Adrenal gland (tissue), 12 donors: ENCODE results near the gene CYB5R3. TPM values are rescaled to one million over a fixed set of nuclear protein-coding genes. Genes with fewer than 3 reads are reported as not detected.

Experiments
- DNase-seq, 7 donors: peaks; one replicate each; pipeline ENCODE4 v3.0.0-alpha.2; 2019 to 2020
- H3K27ac ChIP-seq, 5 donors: fragments of 200-600 bp; sonication (generic) in 4 of 5; 1 replicate in 3 of 5; 2 replicates in 2 of 5; pipeline versions ENCODE4 v1.5.1 to v1.8.0; 2016 to 2020; ENCODE audit warnings: mild to moderate bottlenecking in 1 of 5
- H3K27me3 ChIP-seq: fragments of 200-600 bp; 2 replicates; pipeline ENCODE4 v1.8.0; 2021
- H3K36me3 ChIP-seq, 2 donors: fragments of 200-600 bp; replicated peaks in 1 of 2; 1 replicate in 1 of 2; 2 replicates in 1 of 2; pipeline versions ENCODE4 v1.5.1 to v1.8.0; 2018 to 2022
- H3K4me1 ChIP-seq, 2 donors: fragments of 200-600 bp; replicated peaks in 1 of 2; 1 replicate in 1 of 2; 2 replicates in 1 of 2; pipeline versions ENCODE4 v1.5.1 to v1.8.0; 2018 to 2021
- H3K4me3 ChIP-seq, 4 donors: fragments of 200-600 bp; sonication (generic) in 3 of 4; one replicate each; pipeline ENCODE4 v1.5.1; 2016 to 2018
- H3K9me3 ChIP-seq, 3 donors: fragments of 200-600 bp; sonication (generic) in 1 of 3; replicated peaks in 1 of 3; 1 replicate in 2 of 3; 2 replicates in 1 of 3; pipeline versions ENCODE4 v1.5.1 to v1.8.0; 2016 to 2021
- CTCF ChIP-seq, 6 experiments: fragments of 450-650 bp in 4 of 6; fragments of 200-600 bp in 2 of 6; sonication (generic) in 1 of 6; IDR thresholded peaks; 1 replicate in 5 of 6; 2 replicates in 1 of 6; pipeline versions ENCODE4 v1.5.1 to v1.8.0; 2016 to 2021; ENCODE audit warnings: antibody characterized with exemption in 6 of 6, mild to moderate bottlenecking in 2 of 6, moderate library complexity in 1 of 6
- POLR2A ChIP-seq, 2 donors: fragments of 450-650 bp; IDR thresholded peaks; one replicate each; pipeline ENCODE4 v1.6.1; 2017; ENCODE audit warnings: antibody characterized with exemption in 2 of 2, mild to moderate bottlenecking in 2 of 2, moderate library complexity in 1 of 2
- whole genome bisulfite sequencing, 4 donors: extraction: QIAGEN DNeasy Blood & Tissue Kit in 2 of 4; methylation state at CpG; one replicate each; pipeline versions ENCODE4 v1.1.5 to v1.1.7; 2013 to 2017; 5-methylcytosine and 5-hydroxymethylcytosine counted together
- intact Hi-C, 2 donors: fragments of 100-400 bp; cut with DNase I; formaldehyde crosslinking; loops; one replicate each; pipeline versions ENCODE4 v1.14.1 to v1.15.0; 2022 to 2023
- polyA plus RNA-seq, 3 donors: library from polyadenylated mRNA; stranded (reverse); fragments of 200-250 nt in 2 of 3; fragments of 350-450 nt in 1 of 3; fragmentation: Illumina TruSeq in 1 of 3; extraction: RNeasy Lipid Tissue Mini Kit (QIAGEN cat#74804) in 1 of 3; gene quantifications; one replicate each; pipeline ENCODE4 v1.2.3, GENCODE V29; 2013 to 2014
- total RNA-seq, 9 donors: library from RNA; depleted of rRNA in 4 of 9; stranded (reverse); fragments of >200 nt in 4 of 9; fragments of 120-200 nt in 1 of 9; fragmentation: NEBNext Ultra II Directional in 1 of 9; extraction: Animal tissue kit (Norgen Biotek cat#: 25700) in 1 of 9; gene quantifications; one replicate each; pipeline versions ENCODE4 v1.1.0 to v1.2.4, GENCODE V29; 2013 to 2023
- donor health status: healthy with polysubstance abuse.
- donor health status: Bipolar disorder and iron deficiency.
- donor health status: DM: yes; HTN: yes; CAD: no.
- donor health status: DM: no; HTN: no; CAD: no.
- donor health status: DM: no; HTN: no; CAD: no.
- donor health status: DM: yes; HTN: yes; CAD: no.

The CYB5R3 gene
- total and polyA plus RNA-seq, 12 donors = 101 to 578 (median 251) TPM

GRCh38 chr22:42625416-42625815, 23.8 kb downstream of the CYB5R3 start:
- no peak for TF ChIP-seq CTCF (IDR thresholded peaks at IDR 0.05)
- no peak for TF ChIP-seq POLR2A (IDR thresholded peaks at IDR 0.05)
- intact Hi-C loops = no loop called here
- H3K4me3 ChIP-seq = no peak overlapping the region
- H3K9me3 ChIP-seq = no peaks in the 10 kb centered on the region
- no peak for DNase-seq
- H3K36me3 ChIP-seq = peaks cover 0 to 82% of the 10 kb centered on the region in 2 donors
- H3K4me1 ChIP-seq = peaks cover 6 to 14% of the 10 kb centered on the region in 2 donors
- no peaks in the 10 kb centered on the region for H3K27me3 ChIP-seq
- 80 to 90% (median 88%) methylated on average over 15 of the region's 15 CpGs for WGBS, 4 donors
- H3K27ac ChIP-seq = no peak overlapping the region

- H3K36me3 ChIP-seq = peaks cover 0 to 76% of the 10 kb centered on the region in 2 donors
- no peaks in the 10 kb centered on the region for H3K9me3 ChIP-seq
- TF ChIP-seq CTCF (IDR thresholded peaks at IDR 0.05) (no peak), POLR2A (IDR thresholded peaks at IDR 0.05) (no peak)
- WGBS, 4 donors = 70 to 86% (median 80%) methylated on average over 7 to 12 of the region's 12 CpGs
- peaks cover 6 to 14% of the 10 kb centered on the region in 2 donors for H3K4me1 ChIP-seq
- H3K27ac ChIP-seq = no peak overlapping the region
- H3K27me3 ChIP-seq = no peaks in the 10 kb centered on the region
- no peak overlapping the region for H3K4me3 ChIP-seq
- no peak for DNase-seq
- intact Hi-C loops = no loop called here
Observed at GRCh38 chr22:42624551-42625106, 24.6 kb downstream of the CYB5R3 start.

- intact Hi-C loops = no loop called here
- DNase-seq = peak in 2 of 7 donors; percentile 12 to 25
- 75 to 81% (median 80%) methylated on average over 24 to 29 of the region's 29 CpGs for WGBS, 4 donors
- Histone ChIP-seq H3K9me3 (no peaks in the 10 kb centered on the region), H3K27me3 (no peaks in the 10 kb centered on the region), H3K4me3 (no peak overlapping the region), H3K4me1 (peaks cover 6 to 14% of the 10 kb centered on the region in 2 donors), H3K27ac (peak overlapping the region in 1 of 5 donors; percentile 10), H3K36me3 (peaks cover 0 to 76% of the 10 kb centered on the region in 2 donors)
- no peak for TF ChIP-seq POLR2A (IDR thresholded peaks at IDR 0.05)
- no peak for TF ChIP-seq CTCF (IDR thresholded peaks at IDR 0.05)
Observed at GRCh38 chr22:42623756-42624441, 25.3 kb downstream of the CYB5R3 start.

GRCh38 chr22:42623301-42623751, 25.9 kb downstream of the CYB5R3 start:
- 81 to 91% (median 82%) methylated on average over 9 to 18 of the region's 18 CpGs for WGBS, 4 donors
- H3K36me3 ChIP-seq = peaks cover 0 to 72% of the 10 kb centered on the region in 2 donors
- intact Hi-C loops = no loop called here

More at GRCh38 chr22:42623301-42623751, 25.9 kb downstream of the CYB5R3 start:
- H3K9me3 ChIP-seq = no peaks in the 10 kb centered on the region
- TF ChIP-seq POLR2A (IDR thresholded peaks at IDR 0.05) = no peak
- TF ChIP-seq CTCF (IDR thresholded peaks at IDR 0.05) = no peak
- peak overlapping the region in 1 of 5 donors; percentile 10 for H3K27ac ChIP-seq
- DNase-seq = peak in 2 of 7 donors; percentile 11 to 22
- H3K4me1 ChIP-seq = peaks cover 6 to 14% of the 10 kb centered on the region in 2 donors
- H3K27me3 ChIP-seq = no peaks in the 10 kb centered on the region
- H3K4me3 ChIP-seq = no peak overlapping the region
